ENCODE measurements around the gene REXO1. TPM values are rescaled to one million over a fixed set of nuclear protein-coding genes. Genes with fewer than 3 reads are reported as not detected.

REXO1 gene
- total and polyA plus RNA-seq, 2 experiments from 2014 or later: 20.2 to 90.1 TPM

GRCh38 chr19:1855828-1856255 lies 7.6 kb upstream of the REXO1 start:
- H3K79me2 ChIP-seq (replicated peaks; ENCODE audit: insufficient read depth): peaks cover 39% of the 10 kb centered on the region
- no peaks in the 10 kb centered on the region for H3K36me3 ChIP-seq (ENCODE audit: insufficient read depth)
- Mint-ChIP-seq H3K36me3 (ENCODE audit: low read depth) (peaks cover 5% of the 10 kb centered on the region; the same call in 1 of the 3 replicates), H3K4me3 (peak overlapping the region; percentile 44; the same call in 2 of the 3 replicates), H3K4me1 (peaks cover 55% of the 10 kb centered on the region), H3K27ac (no peak overlapping the region), H3K9me3 (no peaks in the 10 kb centered on the region), H3K27me3 (ENCODE audit: insufficient read depth, low read depth, poor library complexity) (peaks cover 19% of the 10 kb centered on the region)
- TF ChIP-seq ZNF114 (CRISPR knock-in tag; IDR thresholded peaks at IDR 0.05) (no peak), CREB1 (CRISPR knock-in tag; IDR thresholded peaks at IDR 0.05; ENCODE audit: low read depth) (no peak), STAT1 (IDR thresholded peaks at IDR 0.05; ENCODE audit: unreplicated experiment) (no peak), ZNF331 (CRISPR knock-in tag; IDR thresholded peaks at IDR 0.05; ENCODE audit: low read depth) (no peak), ZNF462 (CRISPR knock-in tag; IDR thresholded peaks at IDR 0.05) (no peak), ETS1 (IDR thresholded peaks at IDR 0.05) (no peak), REST (IDR thresholded peaks at IDR 0.05; ENCODE audit: unreplicated experiment) (no peak)
- ATAC-seq (no peak), DNase-seq (ENCODE audit: low spot score) (no peak)
- H3K27me3 ChIP-seq (ENCODE audit: insufficient read depth): no peaks in the 10 kb centered on the region
- peaks cover 20% of the 10 kb centered on the region; the same call in 1 of the 2 replicates for H4K20me1 ChIP-seq (replicated peaks; ENCODE audit: insufficient read depth)
- H3K4me3 ChIP-seq: peak overlapping the region; percentile 74
- peaks cover 57% of the 10 kb centered on the region for H3K4me1 ChIP-seq (ENCODE audit: insufficient read depth)
- H3K9me2 ChIP-seq (ENCODE audit: insufficient read depth): no peaks in the 10 kb centered on the region
- H2AFZ ChIP-seq: no peak overlapping the region
- H3K4me2 ChIP-seq: peak overlapping the region; percentile 98
- peaks cover 14% of the 10 kb centered on the region for H3F3A ChIP-seq (replicated peaks; ENCODE audit: low read depth)
- H3K27ac ChIP-seq (ENCODE audit: low read depth): peak overlapping the region; percentile 72; the same call in 1 of the 2 replicates
